Measurements from ENCODE around the gene RPA1.
"Not testable (repeated sequence)": the region's sequence is repeated elsewhere in the genome, so short reads cannot be mapped to it uniquely, and the experiment has no call there.

Gene RPA1

DNA sequence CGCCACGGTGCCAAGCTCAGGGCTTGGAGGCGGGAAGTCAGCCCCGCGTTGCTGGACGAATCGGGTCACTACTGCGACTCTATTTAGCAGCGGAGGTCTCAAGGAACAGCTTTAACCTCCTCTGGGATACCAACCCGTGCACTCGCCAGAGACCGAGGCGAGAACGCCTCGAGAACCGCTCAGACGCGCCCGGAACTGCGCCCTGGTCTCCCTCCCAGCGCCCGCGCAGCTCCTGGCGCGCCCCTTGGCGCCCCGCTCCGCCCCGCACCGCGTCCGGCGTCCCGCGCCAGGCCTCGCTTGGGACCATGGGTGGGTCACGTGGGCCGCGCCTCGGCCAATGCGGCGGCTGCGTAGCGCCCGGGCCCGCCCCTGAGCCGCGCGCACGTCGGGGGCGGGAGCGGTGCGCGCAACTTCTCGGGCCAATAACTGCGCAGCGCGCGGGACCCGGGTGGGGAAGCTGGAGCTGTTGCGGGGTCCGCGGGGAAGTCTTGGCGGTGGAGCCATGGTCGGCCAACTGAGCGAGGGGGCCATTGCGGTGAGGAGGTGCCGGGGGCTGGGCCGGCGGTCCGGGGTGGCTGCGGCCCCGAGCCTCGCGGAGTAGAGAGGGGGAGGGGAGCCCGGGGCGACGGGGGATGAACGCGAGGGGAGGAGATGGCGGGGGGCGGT, at the start of gene RPA1, which contains the start of gene SMYD4:
TSS of gene RPA1 (plus strand) at position 414 of the 666 bp plus-strand sequence. CDS start at position 503, 89 bp downstream.
TSS of gene SMYD4 (minus strand) at position 311 of the 666 bp plus-strand sequence. CDS start 1,908 bp downstream, outside the sequence.
- peak; percentile 87 for DNase-seq

- no peak for DNase-seq
These were observed 47.6 kb upstream of the RPA1 start for GRCh38 chr17:1782171-1782567.

- no peak for DNase-seq
These were observed 46.5 kb upstream of the RPA1 start for GRCh38 chr17:1783271-1783670.

- no peak for DNase-seq
These were observed 45.8 kb upstream of the RPA1 start for GRCh38 chr17:1783834-1784611.

- DNase-seq = no peak
These were observed 43.9 kb upstream of the RPA1 start for GRCh38 chr17:1785930-1786329.

DNA sequence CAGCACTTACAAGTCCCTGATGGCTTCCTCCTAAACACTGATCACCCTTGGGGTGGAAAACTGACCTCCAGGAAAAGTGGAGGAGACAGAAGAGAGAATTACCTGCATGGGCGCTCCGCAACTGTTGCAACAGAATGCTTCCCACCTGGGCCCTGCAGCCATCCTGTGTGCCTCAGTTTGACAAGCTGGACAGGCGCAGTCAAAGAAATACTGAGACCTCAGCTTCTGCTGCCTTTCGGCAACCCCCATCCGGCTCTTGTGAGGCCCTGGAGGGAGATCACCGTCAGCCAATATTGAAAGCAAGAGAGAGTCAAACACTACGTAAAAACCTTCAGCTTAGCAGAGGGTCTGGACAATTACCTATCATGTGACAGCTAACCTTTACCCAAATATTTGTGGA, 43.1 kb upstream of the RPA1 start:
- no peak for DNase-seq

DNA sequence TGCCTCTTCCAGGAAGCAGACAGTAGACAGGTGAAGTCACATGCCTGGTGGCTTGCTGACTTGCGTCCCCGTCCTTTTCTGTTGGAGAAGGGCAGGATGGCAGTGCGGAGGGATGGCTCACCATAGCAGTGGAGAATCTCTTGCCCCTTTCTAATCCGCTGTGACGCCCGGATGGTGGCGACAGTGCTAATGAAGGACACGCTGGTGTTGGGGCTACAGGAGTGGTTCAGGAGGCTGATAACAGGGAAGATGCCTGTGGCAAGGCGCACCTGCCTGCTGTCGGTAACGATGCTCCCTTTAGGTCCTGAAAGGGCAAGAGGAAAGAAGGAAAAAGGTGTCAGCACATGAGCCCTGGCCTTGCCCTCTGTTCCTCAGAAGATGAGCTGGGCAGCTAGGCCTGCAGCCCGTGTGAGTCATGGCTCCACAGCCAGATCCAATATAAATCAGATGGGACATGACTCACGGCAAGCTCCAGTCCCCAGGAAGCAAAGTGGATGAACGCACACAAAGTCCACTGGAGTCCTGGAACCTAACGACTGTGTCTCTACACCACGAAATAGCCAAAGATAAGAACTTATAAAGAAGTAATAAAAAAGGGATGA, 42.4 kb upstream of the RPA1 start:
- DNase-seq = no peak

GRCh38 chr17:1789936-1790335, 39.9 kb upstream of the RPA1 start:
- DNase-seq = no peak

DNA sequence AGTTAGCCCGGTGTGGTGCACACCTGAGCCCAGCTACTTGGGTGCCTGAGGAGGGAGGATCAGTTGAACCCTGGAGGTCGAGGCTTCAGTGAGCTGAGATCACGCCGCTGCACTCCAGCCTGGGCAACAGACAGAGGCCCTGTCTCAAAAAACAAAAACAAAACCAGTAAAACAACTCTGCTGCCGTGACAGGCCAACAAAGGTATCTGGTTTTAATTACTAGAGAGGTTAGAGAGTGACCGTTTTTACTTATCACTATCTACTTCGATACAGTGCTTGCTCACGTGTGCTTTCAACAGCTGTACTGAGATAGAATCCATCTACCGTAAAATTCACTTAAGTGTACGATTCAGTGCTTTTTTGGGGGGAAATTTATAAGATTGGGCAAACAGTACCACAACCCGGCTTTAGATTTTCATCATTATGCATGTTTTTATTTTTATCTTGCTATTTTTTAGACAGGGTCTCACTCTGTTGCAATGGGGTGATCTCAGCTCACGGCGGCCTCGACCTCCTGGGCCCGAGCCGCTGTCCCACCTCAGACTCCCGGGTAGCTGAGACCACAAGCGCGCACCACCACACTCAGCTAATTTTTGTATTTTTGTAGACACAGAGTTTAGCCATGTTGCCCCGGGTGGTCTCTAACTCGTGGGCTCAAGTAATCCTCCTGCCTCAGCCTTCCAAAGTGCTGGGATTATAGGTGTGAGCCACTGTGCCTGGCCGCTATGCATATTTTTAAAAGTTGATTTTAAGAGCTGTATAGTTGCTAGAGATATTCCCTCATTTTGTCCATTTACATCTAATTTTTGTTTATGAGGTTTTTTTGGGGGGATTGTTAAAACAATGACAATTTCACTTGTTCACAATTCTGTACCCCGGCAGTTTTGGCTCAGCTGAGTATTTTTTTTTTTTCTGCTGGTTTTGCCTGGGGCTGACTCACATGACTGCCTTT, 37.0 kb upstream of the RPA1 start:
- no peak for DNase-seq

DNA sequence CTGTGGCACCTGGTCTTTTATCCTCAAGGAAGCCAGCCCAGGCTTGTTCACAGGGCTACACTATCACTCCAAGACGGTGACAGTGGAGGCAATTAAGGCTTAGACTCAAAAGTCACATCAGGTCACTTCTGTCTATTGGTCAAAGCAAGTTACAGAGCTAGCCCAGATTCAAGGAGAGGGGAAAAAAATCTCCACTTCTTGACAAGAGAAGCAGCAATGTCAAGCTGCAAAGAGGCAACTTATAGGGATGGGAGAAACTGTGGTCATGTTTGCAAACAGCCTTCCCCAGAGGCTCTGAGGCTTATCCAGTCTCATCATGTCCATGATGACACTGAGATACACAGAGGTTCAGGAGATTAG, 36.4 kb upstream of the RPA1 start:
- no peak for DNase-seq

- DNase-seq = no peak
These were observed 33.0 kb upstream of the RPA1 start for GRCh38 chr17:1796800-1797199.

- no peak for DNase-seq
These were observed 32.5 kb upstream of the RPA1 start for GRCh38 chr17:1797323-1797722.

GRCh38 chr17:1797846-1798245, 32.0 kb upstream of the RPA1 start:
- DNase-seq = not testable (repeated sequence)

DNA sequence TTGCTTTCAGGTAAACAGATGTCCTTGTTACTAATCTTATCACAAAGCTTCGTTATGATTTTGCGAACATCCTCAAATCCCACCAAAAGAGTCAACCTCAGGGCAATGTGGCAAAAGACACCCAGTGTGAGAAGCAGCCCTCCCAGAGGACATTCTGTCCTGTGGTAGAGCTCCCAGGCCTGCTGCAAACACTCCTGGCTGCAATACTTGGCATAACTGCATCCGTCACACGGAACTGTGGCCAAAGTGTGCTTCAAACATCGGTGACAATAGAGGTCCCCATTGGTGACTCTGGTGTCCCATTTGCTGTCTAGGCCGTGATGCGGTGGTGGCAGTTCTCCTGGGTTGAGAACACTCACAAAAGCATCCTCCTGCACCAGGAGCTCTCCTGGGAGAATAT, 29.6 kb upstream of the RPA1 start:
- no peak for DNase-seq

GRCh38 chr17:1800712-1801111, 29.1 kb upstream of the RPA1 start:
- DNase-seq = no peak

GRCh38 chr17:1802429-1802828, 27.4 kb upstream of the RPA1 start:
- DNase-seq = no peak

GRCh38 chr17:1803280-1803679, 26.5 kb upstream of the RPA1 start:
- no peak for DNase-seq

DNA sequence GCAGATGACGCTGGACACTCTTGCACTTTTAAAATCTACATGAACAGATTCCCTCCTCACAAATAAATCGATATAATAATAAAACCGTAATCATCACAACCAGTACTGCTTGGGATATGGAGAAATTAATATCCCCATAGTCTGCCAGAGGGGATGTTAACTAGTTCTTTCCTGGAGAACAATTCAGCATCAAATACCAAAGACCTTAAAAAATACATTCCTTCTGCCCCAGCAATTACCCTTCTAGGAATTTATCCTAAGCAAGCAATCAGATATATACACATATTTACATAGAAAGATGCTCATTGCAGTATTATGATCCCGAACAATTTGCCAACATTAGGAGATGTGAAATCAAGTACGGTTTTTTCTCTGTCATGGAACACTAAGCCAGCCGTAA, 21.9 kb upstream of the RPA1 start:
- DNase-seq = no peak

DNA sequence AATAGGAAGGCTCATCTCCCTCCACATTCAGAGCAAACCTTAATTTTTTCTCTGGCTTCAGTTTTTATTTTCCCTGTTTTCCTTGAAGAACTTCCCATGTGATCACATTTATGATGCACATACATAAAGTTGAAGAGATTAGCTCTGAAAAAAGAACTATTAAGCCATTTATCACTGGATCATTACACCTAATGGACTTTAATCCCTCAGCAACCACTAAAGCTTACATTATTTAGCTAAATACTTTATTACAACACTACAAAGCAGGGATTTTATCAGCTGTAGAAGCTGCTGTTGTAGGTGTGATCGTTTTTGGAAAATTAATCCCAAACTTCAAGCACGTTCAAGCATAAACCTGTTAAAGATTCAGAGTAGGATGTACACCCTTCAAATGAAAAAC, 21.2 kb upstream of the RPA1 start:
- no peak for DNase-seq

DNA sequence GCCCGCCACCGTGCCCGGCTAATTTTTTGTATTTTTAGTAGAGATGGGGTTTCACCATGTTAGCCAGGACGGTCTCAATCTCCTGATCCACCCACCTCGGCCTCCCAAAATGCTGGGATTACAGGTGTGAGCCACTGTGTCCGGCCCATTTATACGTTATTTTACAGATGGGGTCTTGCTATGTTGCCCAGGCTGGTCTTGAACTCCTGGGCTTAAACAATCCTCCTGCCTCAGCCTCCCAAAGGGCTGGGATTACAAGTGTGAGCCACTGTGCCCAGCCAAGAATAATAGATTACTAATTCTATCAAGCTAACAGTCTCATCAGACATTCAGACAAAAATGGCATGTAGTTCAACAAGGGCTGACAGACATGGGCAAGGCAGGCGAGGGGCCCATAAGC, 20.0 kb upstream of the RPA1 start:
- not testable (repeated sequence) for DNase-seq

- DNase-seq = no peak
These were observed 19.2 kb upstream of the RPA1 start for GRCh38 chr17:1810450-1811103.

- no peak for DNase-seq
These were observed 16.7 kb upstream of the RPA1 start for GRCh38 chr17:1813088-1813487.
